Sigmoid colon (tissue), 7 donors: ENCODE measurements around the gene CYP46A1. TPM values are rescaled to one million over a fixed set of nuclear protein-coding genes. Genes with fewer than 3 reads are reported as not detected.

ENCODE experiments used
- DNase-seq: peaks from one replicate; pipeline ENCODE4 v3.0.0-alpha.2; 2019
- H3K27ac ChIP-seq, 4 donors: fragments of 200-600 bp; sonication (generic); one replicate each; pipeline ENCODE4 v1.5.1; 2016 to 2019; ENCODE audit warnings: mild to moderate bottlenecking in 1 of 4
- H3K27me3 ChIP-seq, 3 donors: fragments of 200-600 bp; sonication (generic); one replicate each; pipeline ENCODE4 v1.5.1; 2019; ENCODE audit warnings: mild to moderate bottlenecking in 1 of 3
- H3K36me3 ChIP-seq, 4 donors: fragments of 200-600 bp; sonication (generic); one replicate each; pipeline ENCODE4 v1.5.1; 2016 to 2019
- H3K4me1 ChIP-seq, 4 donors: fragments of 200-600 bp; sonication (generic); one replicate each; pipeline ENCODE4 v1.5.1; 2017 to 2019
- H3K4me3 ChIP-seq, 4 donors: fragments of 200-600 bp; sonication (generic); one replicate each; pipeline ENCODE4 v1.5.1; 2017 to 2019; ENCODE audit warnings: mild to moderate bottlenecking in 2 of 4, moderate library complexity in 1 of 4
- H3K9me3 ChIP-seq, 4 donors: fragments of 200-600 bp in 3 of 4; sonication (generic) in 3 of 4; one replicate each; pipeline versions ENCODE4 v1.5.1 to v1.6.1; 2013 to 2019
- CTCF ChIP-seq, 4 experiments: fragments of 450-650 bp in 3 of 4; fragments of 200-600 bp in 1 of 4; IDR thresholded peaks; one replicate each; pipeline ENCODE4 v1.5.1; 2016 to 2019; ENCODE audit warnings: antibody characterized with exemption in 4 of 4, mild to moderate bottlenecking in 3 of 4, moderate library complexity in 2 of 4
- EP300 ChIP-seq, 4 donors: sonication (generic); formaldehyde crosslinking; IDR thresholded peaks; one replicate each; pipeline ENCODE4 v1.6.1; 2017; ENCODE audit warnings: antibody characterized with exemption in 4 of 4
- POLR2A ChIP-seq, 2 donors: fragments of 450-650 bp; IDR thresholded peaks; one replicate each; pipeline ENCODE4 v1.6.1; 2016; ENCODE audit warnings: antibody characterized with exemption in 2 of 2, mild to moderate bottlenecking in 2 of 2, moderate library complexity in 2 of 2
- POLR2AphosphoS5 ChIP-seq, 4 donors: sonication (generic); formaldehyde crosslinking; IDR thresholded peaks; one replicate each; pipeline ENCODE4 v1.6.1; 2017; ENCODE audit warnings: antibody characterized with exemption in 4 of 4
- WGBS, 2 donors: extraction: QIAGEN DNeasy Blood & Tissue Kit; methylation state at CpG; one replicate each; pipeline ENCODE4 v1.1.7; 2013; 5-methylcytosine and 5-hydroxymethylcytosine counted together
- intact Hi-C: fragments of 100-400 bp; cut with DNase I; formaldehyde crosslinking; loops from one replicate; pipeline ENCODE4 v1.15.1; 2023
- polyA plus RNA-seq, 3 donors: library from polyadenylated mRNA; stranded (reverse); fragments of 200-250 nt; gene quantifications; one replicate each; pipeline ENCODE4 v1.2.3, GENCODE V29; 2013
- total RNA-seq, 4 donors: library from RNA; depleted of rRNA; stranded (reverse); fragments of >200 nt; gene quantifications; one replicate each; pipeline ENCODE4 v1.1.0, GENCODE V29; 2016
- donor health status: healthy with polysubstance abuse.
- donor health status: Bipolar disorder and iron deficiency.
- donor health status: healthy.

CYP46A1 gene
- total and polyA plus RNA-seq, 7 donors: under 0.01 to 2.0 (median 0.84) TPM; not detected in 1

- no peak overlapping the region for H3K4me3 ChIP-seq
- H3K9me3 ChIP-seq: no peaks in the 10 kb centered on the region
- TF ChIP-seq CTCF (IDR thresholded peaks at IDR 0.05): no peak
- TF ChIP-seq EP300 (IDR thresholded peaks at IDR 0.05): no peak
- TF ChIP-seq POLR2A (IDR thresholded peaks at IDR 0.05): no peak
- no peak for TF ChIP-seq POLR2AphosphoS5 (IDR thresholded peaks at IDR 0.05)
- no peaks in the 10 kb centered on the region for H3K27me3 ChIP-seq
- peaks cover 0 to 69% (median 51%) of the 10 kb centered on the region in 4 donors for H3K4me1 ChIP-seq
- H3K27ac ChIP-seq: peak overlapping the region; percentile 85 to 90 (median 87)
- intact Hi-C loops: no loop called here
- DNase-seq: no peak
- H3K36me3 ChIP-seq: no peaks in the 10 kb centered on the region
- 22 to 42% methylated on average over 10 of the region's 10 CpGs for WGBS, 2 donors
Observed at GRCh38 chr14:99740411-99740810, 56.3 kb downstream of the CYP46A1 start.

- no peaks in the 10 kb centered on the region for H3K27me3 ChIP-seq
- no peak overlapping the region for H3K4me3 ChIP-seq
- TF ChIP-seq CTCF (IDR thresholded peaks at IDR 0.05): no peak
- no peak for TF ChIP-seq EP300 (IDR thresholded peaks at IDR 0.05)
- no peak for TF ChIP-seq POLR2A (IDR thresholded peaks at IDR 0.05)
- no peak for TF ChIP-seq POLR2AphosphoS5 (IDR thresholded peaks at IDR 0.05)
- peak overlapping the region; percentile 85 to 90 (median 87) for H3K27ac ChIP-seq
- H3K4me1 ChIP-seq: peaks cover 0 to 78% (median 61%) of the 10 kb centered on the region in 4 donors
- 88% methylated on average over 14 of the region's 14 CpGs for WGBS, 2 donors
- no peaks in the 10 kb centered on the region for H3K9me3 ChIP-seq
- DNase-seq: peak; percentile 54
- intact Hi-C loops: no loop called here
- H3K36me3 ChIP-seq: no peaks in the 10 kb centered on the region
Observed at GRCh38 chr14:99741227-99741976, 57.3 kb downstream of the CYP46A1 start.

GRCh38 chr14:99742074-99742473, 58.0 kb downstream of the CYP46A1 start:
- intact Hi-C loops: no loop called here
- Histone ChIP-seq H3K4me1 (peaks cover 0 to 79% (median 63%) of the 10 kb centered on the region in 4 donors), H3K36me3 (no peaks in the 10 kb centered on the region), H3K9me3 (no peaks in the 10 kb centered on the region), H3K4me3 (no peak overlapping the region), H3K27me3 (no peaks in the 10 kb centered on the region), H3K27ac (peak overlapping the region; percentile 85 to 90 (median 87))
- TF ChIP-seq POLR2AphosphoS5 (IDR thresholded peaks at IDR 0.05): no peak
- no peak for TF ChIP-seq EP300 (IDR thresholded peaks at IDR 0.05)
- TF ChIP-seq CTCF (IDR thresholded peaks at IDR 0.05): no peak
- TF ChIP-seq POLR2A (IDR thresholded peaks at IDR 0.05): no peak
- 70 to 89% methylated on average over 3 of the region's 3 CpGs for WGBS, 2 donors
- DNase-seq: no peak

- Histone ChIP-seq H3K9me3 (no peaks in the 10 kb centered on the region), H3K27ac (peak overlapping the region; percentile 9 to 90 (median 86)), H3K27me3 (no peaks in the 10 kb centered on the region), H3K4me1 (peaks cover 0 to 81% (median 62%) of the 10 kb centered on the region in 4 donors), H3K36me3 (no peaks in the 10 kb centered on the region), H3K4me3 (no peak overlapping the region)
- peak; percentile 65 for DNase-seq
- intact Hi-C loops: no loop called here
- WGBS, 2 donors: 83 to 93% methylated on average over 25 of the region's 25 CpGs
- TF ChIP-seq POLR2A (IDR thresholded peaks at IDR 0.05) (no peak), CTCF (IDR thresholded peaks at IDR 0.05) (no peak), EP300 (IDR thresholded peaks at IDR 0.05) (no peak), POLR2AphosphoS5 (IDR thresholded peaks at IDR 0.05) (no peak)
Observed at GRCh38 chr14:99742509-99743487, 58.7 kb downstream of the CYP46A1 start.
